H54 (cell line): ENCODE measurements around the gene AGBL1.

Source experiments
- DNase-seq: peaks from one replicate; pipeline ENCODE4 v3.0.0; 2011; ENCODE audit warnings: low spot score, mixed read lengths; ENCODE audit not compliant: insufficient read length
- FAIRE-seq: peaks from 3 replicates; lab custom pipeline; 2011; peaks lifted over from hg19 to GRCh38; lab: Jason Lieb, UNC
- POLR2A ChIP-seq: IDR thresholded peaks from 2 replicates; pipeline ENCODE4 v1.6.1; 2011; ENCODE audit warnings: low read depth, mild to moderate bottlenecking, low read length

AGBL1 gene

DNA sequence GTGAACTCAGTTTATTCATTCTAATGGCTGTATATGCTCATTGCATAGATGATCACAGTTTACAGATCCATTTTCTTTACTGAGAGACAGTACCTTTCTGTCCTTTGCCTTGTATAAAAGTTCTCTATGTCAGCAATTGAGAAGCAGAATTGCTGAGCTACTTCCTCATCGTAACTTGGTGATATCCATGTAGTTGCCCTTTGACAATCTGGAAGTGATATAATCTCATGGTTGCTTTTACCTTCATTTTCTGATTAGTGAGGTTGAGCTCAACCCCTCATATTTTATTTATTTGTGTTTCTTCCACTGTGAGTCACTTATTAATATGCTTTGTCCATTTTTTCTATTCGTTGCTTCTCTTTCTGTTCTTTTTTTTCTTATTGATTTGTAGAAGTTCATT lies 696.5 kb downstream of the AGBL1 start:
- FAIRE-seq = no peak
- TF ChIP-seq POLR2A = no peak
- no peak for DNase-seq

GRCh38 chr15:86796521-86796920 lies 716.9 kb downstream of the AGBL1 start:
- FAIRE-seq (no peak), DNase-seq (no peak)
- no peak for TF ChIP-seq POLR2A

- no peak for FAIRE-seq
- TF ChIP-seq POLR2A = no peak
- DNase-seq = no peak
These were observed 717.5 kb downstream of the AGBL1 start for GRCh38 chr15:86797135-86797534.

GRCh38 chr15:86799226-86799625 lies 719.6 kb downstream of the AGBL1 start:
- FAIRE-seq = no peak
- no peak for TF ChIP-seq POLR2A
- DNase-seq = no peak

- no peak for DNase-seq
- no peak for FAIRE-seq
- TF ChIP-seq POLR2A = no peak
These were observed 722.6 kb downstream of the AGBL1 start for GRCh38 chr15:86802244-86802643.

GRCh38 chr15:86804406-86804805 lies 724.7 kb downstream of the AGBL1 start:
- no peak for DNase-seq
- no peak for TF ChIP-seq POLR2A
- FAIRE-seq = no peak

GRCh38 chr15:86810329-86810728 lies 730.7 kb downstream of the AGBL1 start:
- DNase-seq (no peak), FAIRE-seq (no peak)
- no peak for TF ChIP-seq POLR2A

GRCh38 chr15:86813892-86814291 lies 734.2 kb downstream of the AGBL1 start:
- no peak for FAIRE-seq
- TF ChIP-seq POLR2A = no peak
- DNase-seq = no peak

DNA sequence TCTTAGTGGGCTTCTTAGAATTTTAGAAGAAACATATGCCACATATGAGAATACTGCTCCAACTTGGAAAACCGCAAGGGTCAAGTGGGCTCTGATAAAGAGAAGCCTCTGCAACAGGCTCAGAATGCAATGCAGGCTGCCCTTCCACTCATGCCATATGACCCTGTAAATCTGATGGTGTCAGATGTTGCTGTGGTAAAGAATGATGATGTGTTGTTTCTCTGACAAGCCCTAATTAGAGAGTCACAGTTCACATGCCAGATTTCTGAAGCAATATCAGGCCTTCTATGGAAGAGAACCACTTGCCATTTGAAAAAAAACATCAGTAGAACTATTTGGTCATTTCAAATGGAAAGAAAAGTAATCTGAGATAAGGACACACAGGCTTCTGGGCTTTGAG lies 749.6 kb downstream of the AGBL1 start:
- TF ChIP-seq POLR2A = no peak
- FAIRE-seq = no peak
- DNase-seq = no peak

DNA sequence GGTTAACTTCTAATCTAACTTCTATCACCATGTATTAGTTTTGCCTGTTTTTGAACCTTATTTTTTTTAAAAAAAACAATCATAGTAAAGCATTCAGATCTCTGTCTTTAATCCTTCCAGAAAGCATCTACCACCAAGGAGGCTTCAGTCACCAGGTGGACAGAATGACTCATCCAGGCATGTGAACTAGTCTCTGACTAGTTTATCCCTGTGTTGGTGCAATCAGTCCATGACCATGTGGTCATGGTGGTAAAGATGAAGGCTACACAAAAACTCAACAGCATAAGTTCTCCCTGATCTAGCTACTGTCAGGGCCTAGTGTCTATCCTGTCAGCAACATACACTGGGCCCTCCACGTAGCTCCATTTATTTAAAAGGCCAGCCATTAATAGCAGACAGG lies 750.6 kb downstream of the AGBL1 start:
- TF ChIP-seq POLR2A = no peak
- no peak for FAIRE-seq
- no peak for DNase-seq

GRCh38 chr15:86833595-86833994 lies 753.9 kb downstream of the AGBL1 start:
- no peak for DNase-seq
- no peak for FAIRE-seq
- no peak for TF ChIP-seq POLR2A

DNA sequence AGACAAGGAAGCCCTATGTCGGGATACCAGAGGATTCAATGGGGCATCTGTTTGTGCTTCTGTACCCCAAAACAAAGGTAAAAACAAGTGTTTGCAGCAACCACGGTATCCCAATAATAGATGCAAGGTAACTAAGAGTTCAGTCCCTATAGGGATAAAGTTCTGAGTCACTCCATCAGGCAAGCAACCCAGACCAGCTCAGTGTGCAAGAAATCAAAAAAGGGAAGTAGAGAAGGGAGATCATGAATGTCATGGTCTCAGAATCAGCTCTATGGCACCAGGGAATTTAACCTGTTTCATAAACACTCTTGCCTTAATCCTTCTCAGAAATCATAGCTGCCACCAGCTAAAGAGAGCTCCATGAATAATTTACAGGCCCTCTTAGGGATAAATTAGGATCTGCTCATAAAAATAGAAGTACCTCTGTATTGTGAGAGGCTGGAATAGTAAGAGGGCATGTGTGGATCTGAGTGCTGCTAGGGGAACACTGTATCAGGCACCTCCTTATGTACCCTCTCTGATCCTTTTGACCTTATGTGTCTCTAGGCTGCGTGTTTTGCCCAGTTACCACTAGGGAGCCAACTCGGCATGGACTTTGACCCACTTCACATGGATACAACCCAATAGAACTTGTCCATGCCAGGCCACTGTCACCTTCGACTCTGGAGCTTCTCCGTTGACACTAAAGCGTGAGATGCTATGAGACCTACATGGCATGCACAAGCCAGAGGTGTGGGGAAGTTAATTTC lies 754.6 kb downstream of the AGBL1 start:
- TF ChIP-seq POLR2A = no peak
- DNase-seq = no peak
- FAIRE-seq = no peak

DNA sequence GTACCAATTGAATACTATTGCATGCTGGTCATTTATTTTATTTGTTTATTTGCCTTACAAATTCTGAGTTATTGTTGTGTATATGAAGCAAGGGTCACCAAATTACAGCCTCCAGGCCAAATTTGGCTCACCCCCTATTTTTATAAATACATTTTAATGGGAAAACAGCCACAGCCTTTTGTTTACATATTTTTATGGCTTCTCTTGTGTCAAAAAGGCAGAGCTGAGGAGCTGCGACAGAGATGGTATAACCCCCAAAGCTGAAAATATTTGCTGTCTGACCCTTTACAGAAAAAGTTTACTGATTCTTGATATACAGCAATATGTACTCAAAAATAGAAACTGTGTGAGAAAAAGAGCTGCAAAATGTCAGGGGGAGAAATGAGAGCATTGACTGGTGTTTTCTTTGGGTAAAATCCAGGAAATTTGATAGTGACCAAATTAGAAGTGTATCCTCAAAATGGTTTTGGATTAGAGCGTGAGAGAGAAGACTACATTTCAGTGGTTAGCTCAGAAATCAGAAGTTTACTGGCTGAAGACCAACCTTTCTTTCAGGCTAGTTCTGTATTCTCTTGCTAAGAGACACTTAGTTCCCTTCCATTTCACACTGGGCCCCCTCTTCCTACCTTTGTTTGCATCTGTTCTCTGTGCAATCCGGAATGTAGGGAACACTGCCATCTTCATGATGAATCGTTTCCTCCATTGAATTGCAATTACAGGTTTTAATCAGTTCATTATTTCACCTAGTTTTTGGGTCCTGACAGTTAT lies 757.8 kb downstream of the AGBL1 start:
- DNase-seq = no peak
- FAIRE-seq = no peak
- no peak for TF ChIP-seq POLR2A

DNA sequence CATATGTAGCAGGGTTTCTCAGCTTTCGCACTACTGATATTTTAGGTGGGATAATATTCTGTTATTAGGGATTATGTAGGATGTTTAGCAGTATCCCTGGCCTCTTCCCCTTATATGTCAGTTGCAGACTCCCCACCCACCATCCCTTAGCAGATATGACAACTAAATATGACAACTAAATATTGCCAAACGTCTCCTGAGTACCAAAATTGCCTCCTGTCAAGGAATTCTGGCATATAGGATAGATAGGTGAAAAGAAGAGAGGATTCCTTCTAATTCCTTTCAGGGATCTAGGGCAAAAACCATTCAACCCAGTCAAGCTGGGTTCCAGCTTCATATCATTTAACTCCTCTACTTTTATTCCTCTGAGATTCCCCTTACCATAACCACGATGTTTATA lies 759.8 kb downstream of the AGBL1 start:
- no peak for TF ChIP-seq POLR2A
- no peak for FAIRE-seq
- DNase-seq = no peak

DNA sequence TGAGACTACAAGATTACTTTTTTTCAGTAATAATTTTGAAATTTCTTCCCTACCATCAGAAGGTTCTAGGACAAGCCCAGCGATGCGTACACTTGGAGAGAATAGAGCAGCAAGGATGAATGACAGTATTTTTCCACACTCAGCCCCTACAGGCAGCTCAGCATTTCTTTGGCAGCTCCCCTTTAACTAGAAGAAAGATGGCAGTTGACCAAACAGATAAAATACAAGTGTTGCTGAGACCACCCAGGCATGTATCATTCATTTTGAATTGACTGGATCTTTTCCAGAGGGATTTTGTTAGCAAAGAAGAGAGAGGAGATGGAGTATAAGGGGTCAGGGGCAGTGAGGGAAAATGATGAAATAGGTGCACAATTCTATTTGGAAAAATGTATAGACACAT lies 761.3 kb downstream of the AGBL1 start:
- TF ChIP-seq POLR2A = no peak
- no peak for FAIRE-seq
- no peak for DNase-seq

- TF ChIP-seq POLR2A = no peak
- DNase-seq (no peak), FAIRE-seq (no peak)
These were observed 762.5 kb downstream of the AGBL1 start for GRCh38 chr15:86842199-86842598.
